Stimulated activated CD4-positive, alpha-beta T cell treated with anti-CD3 and anti-CD28 coated beads, Interleukin-12 subunit alpha, Interleukin-12 subunit beta, amount 100 ng/mL, for 48 hours (primary cell): ENCODE measurements around the gene MRGPRX1.
"Not testable (repeated sequence)": the region's sequence is repeated elsewhere in the genome, so short reads cannot be mapped to it uniquely, and the experiment has no call there.

Experiments used
- DNase-seq, 3 donors: peaks; one replicate each; pipeline ENCODE4 v3.0.0-alpha.2; 2020; ENCODE audit warnings: low read depth in 2 of 3, low spot score in 1 of 3

The MRGPRX1 gene

DNA sequence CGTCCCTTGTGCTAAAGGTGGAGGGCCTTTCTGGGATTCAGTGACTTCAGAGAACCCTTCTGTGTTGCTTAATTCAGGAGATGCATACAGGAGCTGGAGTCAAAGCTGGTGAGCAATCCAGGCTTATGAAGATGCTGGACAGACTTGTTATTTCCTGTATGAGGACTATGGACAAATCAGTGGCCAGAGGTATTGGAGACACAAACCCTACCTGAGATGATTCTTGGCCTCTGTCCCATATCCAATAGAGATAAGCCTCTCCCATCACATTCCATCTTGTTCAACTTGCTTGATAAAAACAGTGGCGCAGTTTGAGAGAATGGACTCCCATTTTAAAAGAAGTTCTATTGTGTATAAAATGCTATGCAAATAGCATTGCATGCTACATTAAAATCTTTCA is at the start of gene MRGPRX1:
TSS of gene MRGPRX1 (minus strand) at position 101 of the 400 bp plus-strand sequence. CDS start 4,630 bp downstream, outside the sequence.
- no peak for DNase-seq

DNA sequence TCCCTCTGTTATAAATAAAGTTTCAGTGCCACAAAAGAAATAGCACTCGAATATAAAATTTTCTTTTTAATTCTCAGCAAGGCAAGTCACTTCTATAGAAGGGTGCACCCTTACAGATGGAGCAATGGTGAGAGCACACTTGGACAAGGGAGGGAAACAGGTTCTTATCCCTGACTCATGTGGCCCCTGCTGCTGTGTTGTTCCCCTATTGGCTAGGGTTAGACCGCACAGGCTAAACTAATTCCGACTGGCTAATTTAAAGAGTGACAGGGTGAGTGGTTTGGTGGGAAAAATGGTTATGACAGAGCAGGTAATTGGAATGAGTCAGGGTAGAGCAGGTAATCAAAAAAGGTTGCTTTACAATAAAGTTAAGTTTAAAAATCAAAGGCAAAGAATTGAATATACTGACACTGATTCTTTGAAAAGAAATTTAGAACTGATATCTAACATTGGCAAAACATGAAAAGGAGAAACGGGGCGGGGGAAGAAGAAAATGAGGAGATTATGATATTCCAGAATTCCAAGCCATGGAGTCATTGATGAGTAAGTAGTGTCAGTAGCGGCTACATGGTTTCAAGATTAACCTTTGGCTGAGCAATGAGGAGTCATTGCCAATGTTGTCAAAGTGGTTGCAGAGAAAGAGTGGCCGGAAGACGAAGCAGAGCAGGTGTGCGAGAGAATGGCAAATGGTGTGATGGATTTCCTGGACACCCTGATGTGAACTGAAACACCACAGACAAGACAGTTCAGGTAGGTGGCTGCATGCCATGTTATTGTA is 48.4 kb upstream of the MRGPRX1 start:
- DNase-seq, result no peak

DNA sequence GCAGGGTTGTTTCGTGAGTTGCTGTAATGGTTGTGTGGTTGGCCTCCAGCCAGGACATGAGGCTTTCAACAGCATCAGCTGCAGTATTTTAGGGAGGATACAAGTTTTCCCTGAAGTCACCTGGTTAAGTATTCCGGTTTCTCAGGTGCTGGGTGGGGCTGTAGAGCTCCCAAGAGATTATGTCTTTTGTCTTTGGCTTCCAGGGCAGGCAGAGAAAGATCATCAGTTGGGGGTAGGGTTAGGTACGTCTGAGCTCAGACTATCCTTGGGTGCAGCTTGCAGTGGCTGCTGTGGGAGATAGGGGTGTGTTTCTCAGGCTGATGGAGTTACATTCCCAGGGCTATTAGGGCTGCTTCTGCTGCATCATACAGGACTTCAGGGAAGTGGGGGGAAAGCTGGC is 47.5 kb upstream of the MRGPRX1 start:
- no peak for DNase-seq

DNA sequence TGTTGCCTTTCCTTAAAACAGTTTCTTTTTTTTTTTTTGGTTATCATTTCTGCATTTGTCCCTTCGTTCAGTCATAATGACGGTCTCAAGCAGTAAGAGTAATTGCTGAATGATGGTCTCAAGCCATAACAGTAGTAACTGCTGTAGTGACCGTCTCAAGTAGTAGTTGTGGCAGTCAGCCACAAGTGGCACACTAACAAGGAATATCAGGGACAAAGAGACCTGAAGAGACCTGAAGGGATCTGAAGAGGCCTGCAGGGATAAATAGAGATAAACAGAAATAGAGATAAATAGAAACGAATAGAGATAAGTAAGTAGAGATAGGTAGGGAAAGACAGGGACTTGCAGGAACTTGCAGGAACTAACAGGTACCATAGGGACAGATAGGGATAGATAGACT is 42.7 kb upstream of the MRGPRX1 start:
- DNase-seq, result no peak

DNA sequence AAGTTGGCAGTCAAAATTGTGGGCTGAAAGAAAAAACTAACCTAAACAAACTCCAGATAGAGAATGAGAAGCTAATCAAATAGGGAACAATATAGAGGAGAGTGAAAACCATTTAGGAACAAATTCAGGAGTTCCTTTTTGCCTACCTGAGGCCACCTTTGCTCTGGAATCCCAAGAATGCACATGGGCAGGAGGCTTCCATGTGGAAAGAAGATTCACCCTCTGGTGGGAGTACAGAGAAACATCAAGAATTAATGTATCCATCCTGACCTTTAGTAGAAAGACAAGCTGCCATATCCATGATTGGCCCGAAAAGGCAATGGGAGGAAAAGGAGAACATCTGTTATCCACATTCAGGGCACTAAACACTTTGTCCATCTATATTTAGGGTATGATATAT is 35.0 kb upstream of the MRGPRX1 start:
- no peak for DNase-seq

DNA sequence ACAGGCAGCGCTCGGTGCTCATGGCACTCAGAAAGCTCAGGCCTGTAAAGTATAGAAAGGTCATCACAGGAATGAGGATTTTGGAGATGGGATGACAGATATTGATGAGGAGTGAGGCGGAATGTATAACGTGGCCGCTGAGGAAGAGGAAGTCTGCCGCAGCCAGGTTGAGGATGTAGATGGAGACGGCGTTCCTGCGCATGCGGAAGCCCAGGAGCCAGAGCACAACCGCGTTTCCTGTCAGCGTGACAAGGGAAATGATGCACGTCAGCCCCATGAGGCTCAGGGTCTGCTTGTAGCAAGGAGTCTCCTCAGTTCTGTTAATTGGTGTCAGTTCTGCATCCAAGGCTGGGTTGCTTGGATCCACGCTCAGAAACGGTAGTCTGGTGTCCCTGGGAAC is 33.1 kb upstream of the MRGPRX1 start:
- no peak for DNase-seq

DNA sequence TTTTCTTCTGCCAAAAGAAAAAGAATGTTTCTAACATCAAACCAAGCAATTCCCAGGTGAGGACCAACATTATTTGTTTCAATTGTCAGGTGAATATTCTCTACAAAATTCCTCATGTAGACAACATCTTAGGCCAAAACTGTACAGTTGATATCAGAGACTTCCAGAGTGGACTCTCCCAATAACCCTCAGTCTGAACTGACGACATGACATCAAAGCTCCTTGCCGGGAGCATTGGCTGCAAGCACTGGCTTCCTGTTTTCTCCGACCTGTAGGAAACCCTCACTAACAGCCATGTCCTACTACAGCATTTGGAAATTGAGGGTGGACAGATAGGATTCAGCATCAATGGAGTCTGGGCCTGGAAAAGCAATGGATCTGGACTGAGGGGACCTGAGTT is 30.5 kb upstream of the MRGPRX1 start:
- DNase-seq, result no peak

DNA sequence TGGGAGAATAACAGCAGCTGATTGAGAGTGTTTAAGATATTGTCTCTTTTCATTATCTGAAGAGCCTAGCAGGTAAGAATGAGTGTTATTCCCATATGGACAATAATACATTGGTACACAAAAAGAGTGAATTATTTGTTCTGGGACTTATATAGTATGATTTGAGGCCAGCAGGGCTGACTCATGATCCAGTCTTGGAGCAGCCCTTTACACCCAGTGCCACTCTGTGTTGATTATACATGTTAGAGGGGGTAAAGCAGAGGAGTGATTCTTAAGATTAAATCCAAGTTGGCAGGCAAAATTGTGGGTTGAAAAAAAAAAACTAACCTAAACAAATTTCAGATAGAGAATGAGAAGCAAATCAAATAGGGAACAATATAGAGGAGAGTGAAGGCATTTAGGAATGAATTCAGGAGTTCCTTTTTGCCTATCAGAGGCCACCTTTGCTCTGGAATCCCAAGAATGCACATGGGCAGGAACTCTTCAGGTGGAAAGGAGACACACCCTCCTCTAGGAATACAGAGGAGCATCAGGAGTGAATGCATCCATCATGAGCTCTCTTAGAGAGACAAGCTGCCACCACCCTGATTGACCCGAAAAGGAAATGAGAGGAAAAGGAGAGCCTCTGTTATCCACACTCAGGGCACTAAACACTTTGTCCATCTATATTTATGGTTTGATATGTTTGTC is 19.2 kb upstream of the MRGPRX1 start:
- DNase-seq, result no peak

DNA sequence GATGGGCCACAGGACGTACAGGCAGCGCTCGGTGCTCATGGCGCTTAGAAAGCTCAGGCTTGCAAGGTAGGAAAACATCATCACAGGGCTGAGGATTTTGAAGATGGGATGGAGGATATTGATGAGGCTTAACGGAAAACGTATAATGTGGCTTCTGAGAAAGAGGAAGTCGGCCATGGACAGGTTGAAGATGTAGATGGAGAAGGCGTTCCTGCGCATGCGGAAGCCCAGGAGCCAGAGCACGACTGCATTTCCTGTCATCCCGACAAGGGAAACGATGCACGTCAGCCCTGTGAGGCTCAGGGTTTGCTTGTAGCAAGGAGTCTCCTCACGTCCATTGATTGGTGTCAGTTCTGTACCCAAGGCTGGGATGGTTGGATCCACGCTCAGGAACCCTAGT is 17.4 kb upstream of the MRGPRX1 start:
- DNase-seq, result no peak

DNA sequence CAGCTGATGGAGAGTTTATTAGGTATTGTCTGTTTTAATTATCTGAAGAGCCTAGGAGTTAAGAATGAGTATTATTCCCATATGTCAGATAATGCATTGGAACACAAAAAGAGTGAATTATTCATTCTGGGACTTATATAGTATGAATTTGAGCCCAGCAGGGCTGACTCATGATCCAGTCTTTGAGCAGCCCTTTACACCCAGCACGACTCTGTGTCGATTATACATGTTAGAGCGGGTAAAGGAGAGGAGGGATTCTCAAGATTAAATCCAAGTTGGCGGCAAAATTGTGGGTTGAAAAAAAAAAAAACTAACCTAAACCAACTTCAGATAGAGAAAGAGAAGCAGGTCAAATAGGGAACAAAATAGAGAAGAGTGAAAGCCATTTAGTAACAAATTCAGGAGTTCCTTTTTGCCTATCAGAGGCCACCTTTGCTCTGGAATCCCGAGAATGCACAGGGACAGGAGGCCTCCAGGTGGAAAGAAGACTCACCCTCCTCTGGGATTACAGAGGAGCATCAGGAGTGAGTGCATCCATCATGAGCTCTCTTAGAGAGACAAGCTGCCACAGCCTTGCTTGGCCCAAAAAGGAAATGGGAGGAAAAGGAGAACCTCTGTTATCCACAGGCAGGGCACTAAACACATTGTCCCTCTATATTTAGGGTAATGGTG is 3.1 kb downstream of the MRGPRX1 start:
- DNase-seq, result no peak

DNA sequence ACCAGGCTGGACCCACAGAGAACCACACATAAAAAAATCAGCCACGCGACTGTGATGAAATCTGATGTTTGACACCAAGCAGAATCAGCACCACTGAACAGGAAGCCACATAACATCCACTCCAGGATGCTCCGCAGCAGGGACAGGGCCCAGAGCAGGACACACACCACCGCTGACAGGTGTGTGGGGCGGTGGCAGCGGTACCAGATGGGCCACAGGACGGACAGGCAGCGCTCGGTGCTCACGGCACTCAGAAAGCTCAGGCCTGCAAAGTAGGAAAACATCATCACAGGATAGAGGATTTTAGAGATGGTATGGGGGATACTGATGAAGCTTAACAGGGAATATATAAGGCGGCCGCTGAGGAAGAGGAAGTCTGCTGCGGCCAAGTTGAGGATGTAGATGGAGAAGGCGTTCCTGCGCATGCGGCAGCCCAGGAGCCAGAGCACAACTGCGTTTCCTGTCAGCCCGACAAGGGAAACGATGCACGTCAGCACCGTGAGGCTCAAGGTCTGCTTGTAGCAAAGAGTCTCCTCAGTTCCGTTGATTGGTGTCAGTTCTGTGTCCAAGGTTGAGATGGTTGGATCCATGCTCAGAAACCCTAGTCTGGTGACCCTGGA is 4.9 kb downstream of the MRGPRX1 start:
- no peak for DNase-seq

DNA sequence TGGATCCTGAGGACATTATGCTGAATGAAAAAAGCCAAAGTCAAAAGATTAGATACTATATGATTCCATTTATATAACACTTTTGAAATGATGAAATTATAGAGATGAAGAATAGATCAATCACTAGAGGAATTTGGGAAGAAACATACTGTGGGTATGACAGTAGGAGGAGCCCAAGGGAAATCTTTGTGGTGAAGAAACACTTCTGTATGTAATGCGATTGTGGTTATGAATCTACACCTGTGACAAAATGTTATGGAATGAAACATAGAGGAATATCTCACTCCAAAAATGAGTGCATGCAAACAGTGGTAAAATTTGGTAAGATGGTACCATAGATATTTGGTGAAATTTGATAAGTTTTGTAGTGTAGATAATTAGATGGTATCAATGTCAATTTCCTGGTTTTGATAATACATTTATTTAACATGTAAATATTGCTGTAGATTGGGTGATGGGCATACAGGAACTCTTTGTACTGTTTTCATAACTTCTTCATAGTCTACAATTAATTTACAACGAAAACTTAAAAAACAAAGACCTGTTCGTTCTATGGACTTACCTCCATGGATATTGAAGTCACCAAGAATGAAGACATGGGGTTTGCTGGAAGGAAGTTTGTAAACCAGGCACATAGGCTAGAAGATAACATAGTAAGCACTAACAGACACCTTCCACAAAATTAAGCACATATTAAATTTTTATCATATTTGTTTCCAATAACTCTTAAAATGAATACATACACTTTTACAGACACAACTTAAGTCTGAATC is 11.5 kb downstream of the MRGPRX1 start:
- DNase-seq, result no peak

DNA sequence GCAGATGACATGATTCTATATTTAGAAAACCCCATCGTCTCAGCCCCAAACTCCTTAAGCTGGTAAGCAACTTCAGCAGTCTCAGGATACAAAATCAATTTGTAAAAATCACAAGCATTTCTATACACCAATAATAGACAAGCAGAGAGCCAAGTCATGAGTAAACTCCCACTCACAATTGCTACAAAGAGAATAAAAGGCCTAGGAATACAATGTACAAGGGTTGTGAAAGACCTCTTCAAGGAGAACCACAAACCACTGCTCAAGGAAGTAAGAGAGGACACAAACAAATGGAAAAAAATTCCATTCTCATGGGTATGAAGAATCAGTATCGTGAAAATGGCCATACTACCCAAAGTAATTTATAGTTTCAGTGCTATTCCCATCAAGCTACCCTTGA is 13.8 kb downstream of the MRGPRX1 start:
- DNase-seq, result not testable (repeated sequence)

DNA sequence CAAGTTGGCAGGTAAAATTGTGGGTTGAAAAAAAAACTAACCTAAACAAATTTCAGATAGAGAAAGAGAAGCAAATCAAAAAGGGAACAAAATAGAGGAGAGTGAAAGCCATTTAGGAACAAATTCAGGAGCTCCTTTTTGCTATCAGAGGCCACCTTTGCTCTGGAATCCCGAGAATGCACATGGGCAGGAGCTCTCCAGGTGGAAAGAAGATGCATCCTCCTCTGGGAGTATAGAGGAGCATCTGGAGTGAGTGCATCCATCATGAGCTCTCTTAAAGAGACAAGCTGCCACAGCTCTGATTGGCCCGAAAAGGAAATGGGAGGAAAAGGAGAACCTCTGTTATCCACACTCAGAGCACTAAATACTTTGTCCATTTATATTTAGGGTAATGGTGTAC is 26.3 kb downstream of the MRGPRX1 start:
- no peak for DNase-seq

DNA sequence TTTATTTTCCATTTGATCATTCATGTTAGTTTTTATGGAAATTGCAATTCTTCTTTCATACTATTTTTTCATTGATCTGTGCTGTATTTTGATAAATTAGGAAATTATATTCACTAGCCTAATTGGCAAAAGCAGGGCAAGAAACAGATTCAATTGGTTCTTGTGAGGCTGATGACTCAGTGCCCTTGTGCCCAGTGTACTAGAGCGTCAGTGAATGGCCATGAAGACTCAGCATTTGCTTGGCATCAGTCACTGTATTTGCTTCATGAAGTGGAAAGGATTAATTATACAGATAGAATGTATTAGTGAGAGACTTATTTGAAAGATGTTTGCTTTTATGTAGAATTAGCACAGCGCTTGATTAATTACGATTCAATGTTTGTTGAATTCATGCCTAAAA is 31.8 kb downstream of the MRGPRX1 start:
- no peak for DNase-seq

DNA sequence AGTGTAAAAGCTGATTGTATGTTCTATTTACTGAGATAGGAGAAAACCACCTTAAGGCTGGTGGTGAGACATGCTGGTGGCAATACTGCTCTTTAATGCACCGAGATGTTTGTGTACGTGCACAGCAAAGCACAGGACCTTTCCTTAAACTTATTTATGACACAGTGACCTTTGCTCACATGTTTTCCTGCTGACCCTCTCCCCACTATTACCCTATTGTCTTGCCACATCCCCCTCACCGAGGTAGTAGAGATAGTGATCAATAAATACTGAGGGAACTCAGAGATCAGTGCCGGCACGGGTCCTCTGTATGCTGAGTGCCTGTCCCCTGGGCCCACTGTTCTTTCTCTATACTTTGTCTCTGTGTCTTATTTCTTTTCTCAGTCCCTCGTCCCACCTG is 38.6 kb downstream of the MRGPRX1 start:
- DNase-seq, result not testable (repeated sequence)

DNA sequence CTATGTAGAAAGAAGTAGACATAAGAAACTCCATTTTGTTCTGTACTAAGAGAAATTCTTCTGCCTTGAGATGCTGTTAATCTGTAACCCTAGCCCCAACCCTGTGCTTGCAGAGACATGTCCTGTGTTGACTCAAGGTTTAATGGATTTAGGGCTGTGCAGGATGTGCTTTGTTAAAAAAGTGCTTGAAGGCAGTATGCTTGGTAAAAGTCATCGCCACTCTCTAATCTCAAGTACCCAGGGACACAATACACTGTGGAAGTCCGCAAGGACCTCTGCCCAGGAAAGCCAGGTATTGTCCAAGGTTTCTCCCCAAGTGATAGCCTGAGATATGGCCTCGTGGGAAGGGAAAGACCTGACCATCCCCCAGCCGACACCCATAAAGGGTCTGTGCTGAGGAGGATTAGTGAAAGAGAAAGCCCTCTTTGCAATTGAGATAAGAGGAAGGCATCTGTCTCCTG is 39.0 kb downstream of the MRGPRX1 start:
- not testable (repeated sequence) for DNase-seq

DNA sequence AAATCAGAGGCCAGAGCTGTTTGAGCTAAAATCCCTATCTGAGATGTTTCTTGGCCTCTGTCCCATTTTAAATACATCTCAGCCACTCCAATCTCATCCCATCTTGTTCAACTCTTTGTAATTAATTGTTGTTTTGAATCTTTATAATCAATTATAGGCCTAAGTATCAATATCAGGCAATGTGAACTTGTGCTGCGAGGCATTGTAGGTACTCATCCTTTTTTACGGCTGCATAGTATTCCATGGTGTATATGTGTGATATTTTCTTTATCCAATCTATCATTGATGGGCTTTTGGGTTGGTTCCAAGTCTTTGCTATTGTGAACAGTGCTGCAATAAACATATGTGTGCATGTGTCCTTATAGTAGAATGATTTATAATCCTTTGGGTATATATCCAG is 47.5 kb downstream of the MRGPRX1 start:
- DNase-seq, result not testable (repeated sequence)

DNA sequence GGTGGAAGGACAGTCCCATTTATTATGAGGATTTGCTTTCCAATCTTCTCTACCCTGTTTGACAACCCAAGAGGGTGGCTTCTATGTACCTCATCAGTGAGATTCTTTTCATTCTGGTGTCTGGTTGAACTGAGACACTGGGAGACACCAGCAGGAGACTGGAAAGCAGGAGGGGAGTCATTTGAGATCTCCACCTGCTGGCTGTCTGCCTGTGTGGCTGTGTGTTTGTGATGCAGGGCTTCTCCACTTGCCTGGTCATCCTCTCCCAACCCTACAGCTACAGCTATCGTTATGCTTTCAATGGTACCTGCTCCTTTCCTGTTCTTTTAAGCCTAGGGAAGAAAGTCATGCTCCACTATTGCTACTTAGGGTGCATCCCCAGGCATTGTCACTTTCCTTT is 48.6 kb downstream of the MRGPRX1 start:
- no peak for DNase-seq
